DOHH2 (cell line): Measurements from ENCODE around the gene MCFD2.

Source experiments
- H3F3A ChIP-seq: fragments of 200-600 bp; sonication (generic), shearing (Covaris generic); 2 replicates; pipeline ENCODE4 v1.6.0; 2016; ENCODE audit warnings: antibody characterized with exemption, mild to moderate bottlenecking; ENCODE audit not compliant: control insufficient read depth, insufficient read depth
- H3K27ac ChIP-seq: fragments of 200-600 bp; sonication (generic); 2 replicates; pipeline ENCODE4 v1.5.1; 2014; ENCODE audit warnings: low read depth, mild to moderate bottlenecking, low read length, moderate library complexity
- H3K27me3 ChIP-seq: fragments of 200-600 bp; sonication (generic); 2 replicates; pipeline ENCODE4 v1.6.1; 2014; ENCODE audit warnings: mild to moderate bottlenecking, low read length, mixed read lengths; ENCODE audit not compliant: control insufficient read depth
- H3K36me3 ChIP-seq: fragments of 200-600 bp; sonication (generic); 2 replicates; pipeline ENCODE4 v1.6.1; 2014; ENCODE audit warnings: mild to moderate bottlenecking, low read length, moderate library complexity, mixed read lengths; ENCODE audit not compliant: control insufficient read depth
- H3K4me1 ChIP-seq: fragments of 200-600 bp; sonication (generic); 2 replicates; pipeline ENCODE4 v1.6.1; 2014; ENCODE audit warnings: mild to moderate bottlenecking, low read length, mixed read lengths; ENCODE audit not compliant: control insufficient read depth
- H3K4me2 ChIP-seq: fragments of 200-600 bp; sonication (generic); 2 replicates; pipeline ENCODE4 v1.6.0; 2014; ENCODE audit warnings: mild to moderate bottlenecking, low read length, moderate library complexity
- H3K4me3 ChIP-seq: fragments of 200-600 bp; sonication (generic); 2 replicates; pipeline ENCODE4 v1.5.1; 2014; ENCODE audit warnings: mild to moderate bottlenecking, low read length, mixed read lengths
- H3K79me2 ChIP-seq: fragments of 200-600 bp; sonication (generic); 2 replicates; pipeline ENCODE4 v1.6.1; 2014; ENCODE audit warnings: mild to moderate bottlenecking, low read length, mixed read lengths; ENCODE audit not compliant: control insufficient read depth
- H3K9me2 ChIP-seq: fragments of 200-600 bp; sonication (generic); replicated peaks from 2 replicates; pipeline ENCODE4 v1.6.1; 2014; ENCODE audit warnings: mild to moderate bottlenecking, low read length, mixed read lengths; ENCODE audit not compliant: control insufficient read depth
- H3K9me3 ChIP-seq: fragments of 200-600 bp; sonication (generic); 2 replicates; pipeline ENCODE4 v1.6.1; 2014; ENCODE audit warnings: antibody characterized with exemption, low read length, mixed read lengths; ENCODE audit not compliant: control insufficient read depth, insufficient read depth
- H4K20me1 ChIP-seq: fragments of 200-600 bp; sonication (generic); 2 replicates; pipeline ENCODE4 v1.6.0; 2014; ENCODE audit warnings: low read depth, mild to moderate bottlenecking, antibody characterized with exemption, low read length, moderate library complexity; ENCODE audit not compliant: control insufficient read depth, insufficient read depth
- CTCF ChIP-seq: fragments of 200-600 bp; sonication (generic); IDR thresholded peaks from one replicate; pipeline ENCODE4 v1.5.1; 2014; ENCODE audit warnings: antibody characterized with exemption, mild to moderate bottlenecking, low read depth, low read length; ENCODE audit not compliant: poor library complexity, severe bottlenecking
- EZH2phosphoT487 ChIP-seq: fragments of 200-600 bp; sonication (generic); IDR thresholded peaks from 2 replicates; pipeline ENCODE4 v1.6.1; 2017; ENCODE audit warnings: borderline replicate concordance, mild to moderate bottlenecking, antibody characterized with exemption, low read length, moderate library complexity, mixed read lengths

MCFD2 gene

DNA sequence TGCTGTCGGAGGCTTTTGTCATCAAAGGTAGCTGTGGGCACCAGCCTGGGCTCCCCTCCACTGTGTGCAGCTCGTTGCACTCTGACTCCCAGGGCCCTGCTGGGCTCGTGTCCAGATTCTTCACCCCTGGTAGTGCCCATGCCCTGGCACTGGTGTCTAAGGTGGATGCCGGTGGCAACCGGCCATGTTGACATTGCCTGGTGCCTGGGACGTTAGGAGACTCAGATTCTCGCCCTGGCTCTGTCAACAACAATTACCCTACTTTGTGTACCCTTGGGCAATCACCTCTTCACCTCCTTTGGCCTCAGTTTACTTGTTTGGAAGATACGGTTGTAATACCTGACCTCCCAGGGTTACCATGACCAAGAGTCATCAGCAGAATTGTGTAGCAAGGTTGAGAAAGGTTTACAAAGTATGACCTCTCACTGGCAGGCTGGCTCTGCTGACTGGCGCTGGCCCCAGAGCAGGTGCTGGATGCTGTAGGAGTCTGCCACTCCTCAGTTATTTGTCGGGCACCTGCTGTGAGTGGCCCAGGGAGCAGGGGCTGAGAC lies 41.5 kb upstream of the MCFD2 start:
- Histone ChIP-seq H3K27me3 (no peaks in the 10 kb centered on the region), H3K9me2 (no peaks in the 10 kb centered on the region), H3K36me3 (peaks cover 70% of the 10 kb centered on the region), H3K27ac (no peak overlapping the region), H4K20me1 (no peaks in the 10 kb centered on the region), H3K9me3 (no peaks in the 10 kb centered on the region), H3F3A (no peaks in the 10 kb centered on the region), H3K4me3 (no peak overlapping the region), H3K79me2 (no peaks in the 10 kb centered on the region), H3K4me1 (no peaks in the 10 kb centered on the region), H3K4me2 (no peak overlapping the region)
- TF ChIP-seq EZH2phosphoT487 (no peak), CTCF (no peak)

GRCh38 chr2:46955764-46956163 lies 40.2 kb upstream of the MCFD2 start:
- H3K79me2 ChIP-seq: peaks cover 9% of the 10 kb centered on the region
- H3K9me3 ChIP-seq: no peaks in the 10 kb centered on the region
- H3K4me3 ChIP-seq: no peak overlapping the region
- no peak overlapping the region for H3K27ac ChIP-seq
- peaks cover 80% of the 10 kb centered on the region for H3K36me3 ChIP-seq
- H4K20me1 ChIP-seq: no peaks in the 10 kb centered on the region
- TF ChIP-seq CTCF (no peak), EZH2phosphoT487 (no peak)
- no peaks in the 10 kb centered on the region for H3K9me2 ChIP-seq
- no peak overlapping the region for H3K4me2 ChIP-seq
- H3K27me3 ChIP-seq: no peaks in the 10 kb centered on the region
- H3F3A ChIP-seq: no peaks in the 10 kb centered on the region
- H3K4me1 ChIP-seq: peaks cover 12% of the 10 kb centered on the region

DNA sequence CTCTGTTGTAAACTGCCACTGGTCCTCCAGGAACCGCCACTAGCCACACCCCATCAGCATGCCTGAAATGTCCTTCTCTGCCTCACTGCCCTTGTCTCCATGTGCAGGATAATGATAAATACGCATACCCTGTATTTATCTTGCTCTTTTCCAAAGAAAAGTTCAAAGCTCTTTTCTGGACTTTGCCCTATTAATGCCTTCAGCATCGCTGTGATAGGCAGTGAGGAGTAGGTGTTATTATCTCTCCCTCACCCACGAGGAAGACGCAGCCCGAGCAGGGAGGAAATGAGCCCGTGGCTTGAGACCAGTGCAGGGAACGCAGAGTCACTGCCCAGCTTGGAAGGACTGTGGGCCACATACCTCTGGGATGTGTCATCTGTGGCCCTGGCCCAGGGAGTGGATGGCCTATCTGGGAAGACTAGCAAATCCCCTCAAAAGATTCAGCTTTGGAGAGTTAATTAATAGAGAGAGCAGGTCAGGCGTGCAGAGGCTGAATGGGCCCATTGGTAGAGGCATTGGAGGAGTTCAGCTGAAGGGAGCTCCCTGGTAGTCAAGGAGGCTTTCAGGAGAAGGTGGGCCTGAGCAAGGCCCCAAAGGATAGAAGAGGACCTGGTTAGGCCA lies 39.5 kb upstream of the MCFD2 start:
- no peaks in the 10 kb centered on the region for H3K9me2 ChIP-seq
- no peaks in the 10 kb centered on the region for H3K27me3 ChIP-seq
- no peak overlapping the region for H3K4me2 ChIP-seq
- H3K27ac ChIP-seq: no peak overlapping the region
- H3K79me2 ChIP-seq: peaks cover 14% of the 10 kb centered on the region
- H3K4me3 ChIP-seq: no peak overlapping the region
- H3K4me1 ChIP-seq: peaks cover 19% of the 10 kb centered on the region
- no peak for TF ChIP-seq CTCF
- no peak for TF ChIP-seq EZH2phosphoT487
- H4K20me1 ChIP-seq: no peaks in the 10 kb centered on the region
- H3K9me3 ChIP-seq: no peaks in the 10 kb centered on the region
- no peaks in the 10 kb centered on the region for H3F3A ChIP-seq
- H3K36me3 ChIP-seq: peaks cover 80% of the 10 kb centered on the region
